Peyer's patch (tissue), 4 donors: ENCODE results near the gene KRT14. TPM values are rescaled to one million over a fixed set of nuclear protein-coding genes. Genes with fewer than 3 reads are reported as not detected.
A peak's percentile ranks its signal among the peaks of the same experiment; 100 is the strongest.
"Not testable (repeated sequence)": the region's sequence is repeated elsewhere in the genome, so short reads cannot be mapped to it uniquely, and the experiment has no call there.

Source experiments
- DNase-seq, 3 donors: peaks; one replicate each; pipeline ENCODE4 v3.0.0-alpha.2; 2017 to 2019
- H3K27ac ChIP-seq, 4 donors: fragments of 200-600 bp; sonication (generic); one replicate each; pipeline ENCODE4 v1.5.1; 2016 to 2019
- H3K27me3 ChIP-seq, 2 donors: fragments of 200-600 bp; sonication (generic); one replicate each; pipeline ENCODE4 v1.5.1; 2019
- H3K36me3 ChIP-seq, 3 donors: fragments of 200-600 bp; sonication (generic); one replicate each; pipeline ENCODE4 v1.5.1; 2016 to 2019
- H3K4me1 ChIP-seq, 4 donors: fragments of 200-600 bp; sonication (generic); one replicate each; pipeline ENCODE4 v1.5.1; 2016 to 2019
- H3K4me3 ChIP-seq, 4 donors: fragments of 200-600 bp; sonication (generic); 1 replicate in 3 of 4; 2 replicates in 1 of 4; pipeline ENCODE4 v1.5.1; 2016 to 2019; ENCODE audit warnings: mild to moderate bottlenecking in 1 of 4
- H3K9me3 ChIP-seq, 4 donors: fragments of 200-600 bp; sonication (generic); one replicate each; pipeline ENCODE4 v1.5.1; 2016 to 2019; ENCODE audit warnings: mild to moderate bottlenecking in 1 of 4
- CTCF ChIP-seq, 6 experiments: fragments of 450-650 bp in 4 of 6; fragments of 200-600 bp in 2 of 6; sonication (generic) in 1 of 6; IDR thresholded peaks; one replicate each; pipeline ENCODE4 v1.5.1; 2017 to 2019; ENCODE audit warnings: antibody characterized with exemption in 6 of 6, mild to moderate bottlenecking in 3 of 6, moderate library complexity in 1 of 6
- POLR2A ChIP-seq, 2 donors: fragments of 450-650 bp; IDR thresholded peaks; one replicate each; pipeline ENCODE4 v1.5.1; 2017; ENCODE audit warnings: antibody characterized with exemption in 2 of 2, mild to moderate bottlenecking in 2 of 2, moderate library complexity in 2 of 2
- total RNA-seq, 4 donors: library from RNA; depleted of rRNA; stranded (reverse); fragments of >200 nt; gene quantifications; one replicate each; pipeline ENCODE4 v1.1.0, GENCODE V29; 2016

KRT14 gene
- total RNA-seq, 4 donors from 2014 or later = 3.4 to 8.9 (median 6.3) TPM

- Histone ChIP-seq H3K9me3 (peaks cover 0 to 3% (median 0%) of the 10 kb centered on the region in 4 donors), H3K27me3 (no peaks in the 10 kb centered on the region), H3K4me3 (no peak overlapping the region), H3K36me3 (no peaks in the 10 kb centered on the region), H3K27ac (peak overlapping the region in 3 of 4 donors; percentile 84 to 95 (median 95)), H3K4me1 (peaks cover 0 to 36% (median 1%) of the 10 kb centered on the region in 4 donors)
- DNase-seq = no peak
- TF ChIP-seq CTCF (IDR thresholded peaks at IDR 0.05) = no peak
- TF ChIP-seq POLR2A (IDR thresholded peaks at IDR 0.05) = no peak
Measured at GRCh38 chr17:41547378-41547841, 39.3 kb downstream of the KRT14 start.

DNA sequence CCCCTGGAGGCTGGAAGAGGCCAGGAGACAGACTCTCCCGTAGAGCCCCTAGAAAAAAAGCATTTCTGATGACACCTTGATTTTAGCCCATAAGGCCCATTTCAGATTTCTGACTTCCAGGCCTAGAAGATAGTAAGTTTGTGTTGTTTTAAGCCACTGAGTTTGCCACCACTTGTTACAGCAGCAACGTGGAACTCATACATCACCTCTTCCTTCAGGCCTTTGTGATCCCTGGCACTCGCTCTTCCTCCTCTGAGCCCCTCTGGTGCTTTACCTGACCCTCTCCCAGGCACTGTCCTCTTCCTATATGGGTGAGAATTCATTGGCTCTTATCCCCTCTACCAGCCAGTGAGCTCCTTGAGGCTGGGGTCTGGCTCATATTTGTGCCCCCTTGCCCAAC lies 39.9 kb downstream of the KRT14 start:
- peaks cover 0 to 36% (median 1%) of the 10 kb centered on the region in 4 donors for H3K4me1 ChIP-seq
- no peak overlapping the region for H3K4me3 ChIP-seq
- peaks cover 0 to 3% (median 0%) of the 10 kb centered on the region in 4 donors for H3K9me3 ChIP-seq
- no peaks in the 10 kb centered on the region for H3K27me3 ChIP-seq
- H3K27ac ChIP-seq = peak overlapping the region in 2 of 4 donors; percentile 84 to 95
- DNase-seq = no peak
- no peak for TF ChIP-seq CTCF (IDR thresholded peaks at IDR 0.05)
- TF ChIP-seq POLR2A (IDR thresholded peaks at IDR 0.05) = no peak
- H3K36me3 ChIP-seq = no peaks in the 10 kb centered on the region

DNA sequence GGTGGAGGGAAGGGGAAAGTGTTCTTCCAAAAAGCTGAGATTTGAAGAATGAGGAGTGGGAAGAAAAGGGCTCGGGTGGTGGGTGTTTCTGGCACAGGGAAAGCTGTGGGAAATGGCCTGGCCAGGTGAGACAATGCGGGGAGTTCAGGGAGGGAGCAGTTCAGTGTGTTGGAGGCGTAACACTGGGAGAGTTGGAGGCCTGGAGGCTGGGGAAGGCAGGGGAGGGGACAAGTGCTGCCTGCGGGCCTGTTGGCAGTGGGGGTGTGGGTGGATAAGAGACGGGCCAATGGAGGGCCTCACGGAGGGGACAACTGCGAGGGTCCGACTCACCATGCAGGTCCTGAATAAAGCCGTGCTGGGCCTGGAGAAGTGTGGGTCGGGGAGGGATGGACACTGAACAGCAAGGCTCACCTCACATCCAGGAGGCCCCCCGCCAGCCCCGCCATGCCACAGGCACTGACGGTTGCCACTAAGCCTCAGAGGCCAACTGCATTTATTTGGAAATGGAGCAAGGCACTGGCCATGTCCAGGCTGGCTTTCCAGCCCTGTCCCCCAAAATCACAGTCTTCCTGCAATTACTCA lies 40.8 kb downstream of the KRT14 start:
- H3K4me1 ChIP-seq = peaks cover 0 to 36% (median 1%) of the 10 kb centered on the region in 4 donors
- no peak overlapping the region for H3K4me3 ChIP-seq
- no peak for DNase-seq
- no peak for TF ChIP-seq CTCF (IDR thresholded peaks at IDR 0.05)
- no peak for TF ChIP-seq POLR2A (IDR thresholded peaks at IDR 0.05)
- H3K36me3 ChIP-seq = no peaks in the 10 kb centered on the region
- H3K27me3 ChIP-seq = no peaks in the 10 kb centered on the region
- peaks cover 0 to 3% (median 0%) of the 10 kb centered on the region in 4 donors for H3K9me3 ChIP-seq
- no peak overlapping the region for H3K27ac ChIP-seq

- H3K27ac ChIP-seq = peak overlapping the region in 3 of 4 donors; percentile 38 to 84 (median 78)
- TF ChIP-seq CTCF (IDR thresholded peaks at IDR 0.05) (no peak), POLR2A (IDR thresholded peaks at IDR 0.05) (no peak)
- DNase-seq = no peak
- peaks cover 0 to 3% (median 0%) of the 10 kb centered on the region in 4 donors for H3K9me3 ChIP-seq
- H3K4me3 ChIP-seq = no peak overlapping the region
- H3K36me3 ChIP-seq = no peaks in the 10 kb centered on the region
- peaks cover 0 to 36% (median 3%) of the 10 kb centered on the region in 4 donors for H3K4me1 ChIP-seq
- H3K27me3 ChIP-seq = no peaks in the 10 kb centered on the region
Measured at GRCh38 chr17:41544935-41545334, 41.8 kb downstream of the KRT14 start.

GRCh38 chr17:41544491-41544892 lies 42.2 kb downstream of the KRT14 start:
- peak overlapping the region in 3 of 4 donors; percentile 42 to 84 (median 78) for H3K27ac ChIP-seq
- no peak for TF ChIP-seq CTCF (IDR thresholded peaks at IDR 0.05)
- TF ChIP-seq POLR2A (IDR thresholded peaks at IDR 0.05) = peak in 1 of 2 donors; percentile 79
- no peaks in the 10 kb centered on the region for H3K27me3 ChIP-seq
- H3K4me1 ChIP-seq = peaks cover 0 to 36% (median 3%) of the 10 kb centered on the region in 4 donors
- peak in 2 of 3 donors; percentile 72 to 84 for DNase-seq
- H3K36me3 ChIP-seq = no peaks in the 10 kb centered on the region
- H3K9me3 ChIP-seq = peaks cover 0 to 3% (median 0%) of the 10 kb centered on the region in 4 donors
- peak overlapping the region in 1 of 4 donors; percentile 21 for H3K4me3 ChIP-seq

DNA sequence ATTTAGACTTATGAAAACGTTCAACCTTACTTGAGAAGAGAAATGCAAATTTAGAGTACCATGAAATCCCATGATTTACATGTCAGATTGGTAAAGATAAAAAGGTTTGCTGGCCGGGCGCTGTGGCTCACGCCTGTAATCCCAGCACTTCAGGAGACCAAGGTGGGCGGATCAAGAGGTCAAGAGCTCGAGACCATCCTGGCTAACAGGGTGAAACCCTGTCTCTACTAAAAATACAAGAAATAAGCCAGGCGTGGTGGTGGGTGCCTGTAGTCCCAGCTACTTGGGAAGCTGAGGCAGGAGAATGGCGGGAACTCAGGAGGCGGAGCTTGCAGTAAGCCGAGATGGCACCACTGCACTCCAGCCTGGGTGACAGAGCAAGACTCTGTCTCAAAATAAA lies 43.9 kb downstream of the KRT14 start:
- not testable (repeated sequence) for DNase-seq
- peak overlapping the region in 3 of 4 donors; percentile 32 to 86 (median 77) for H3K27ac ChIP-seq

More for the DNA sequence above, 43.9 kb downstream of the KRT14 start:
- H3K27me3 ChIP-seq, H3K36me3 ChIP-seq, H3K9me3 ChIP-seq: not testable (repeated sequence)
- peaks cover 0 to 22% (median 3%) of the 10 kb centered on the region in 4 donors for H3K4me1 ChIP-seq
- H3K4me3 ChIP-seq = peak overlapping the region in 2 of 4 donors; percentile 3 to 12
